OCI-LY3 (cell line): ENCODE data around the gene STAT4.

Experiments used
- H2AFZ ChIP-seq: fragments of 200-600, 300-600 bp; shearing (Covaris generic); 2 replicates; pipeline ENCODE4 v1.6.0; 2014; ENCODE audit warnings: antibody characterized with exemption, low read depth, low read length
- H3K27ac ChIP-seq: fragments of 200-600, 300-600 bp; sonication (generic); 2 replicates; pipeline ENCODE4 v1.5.1; 2014; ENCODE audit warnings: mild to moderate bottlenecking, low read length, moderate library complexity, mixed read lengths
- H3K27me3 ChIP-seq: fragments of 200-600, 300-600 bp; sonication (generic); 2 replicates; pipeline ENCODE4 v1.6.1; 2014; ENCODE audit warnings: low read depth, low read length, mixed read lengths
- H3K36me3 ChIP-seq: fragments of 200-600, 300-600 bp; sonication (generic); replicated peaks from 2 replicates; pipeline ENCODE3; 2014; ENCODE audit warnings: low read depth, low read length, mixed read lengths
- H3K4me1 ChIP-seq: fragments of 300-600, 200-600 bp; sonication (generic); 2 replicates; pipeline ENCODE4 v1.6.1; 2014; ENCODE audit warnings: low read length, mixed read lengths
- H3K4me2 ChIP-seq: fragments of 200-600, 300-600 bp; sonication (generic); 2 replicates; pipeline ENCODE4 v1.6.1; 2014; ENCODE audit warnings: low read length, mixed read lengths
- H3K4me3 ChIP-seq: fragments of 300-600, 200-600 bp; sonication (generic); 2 replicates; pipeline ENCODE4 v1.5.1; 2014; ENCODE audit warnings: antibody characterized with exemption, mild to moderate bottlenecking, low read length, moderate library complexity
- H3K79me2 ChIP-seq: fragments of 300-600, 200-600 bp; shearing (Covaris generic); 2 replicates; pipeline ENCODE4 v1.6.1; 2014; ENCODE audit warnings: mild to moderate bottlenecking, low read length, mixed read lengths
- H3K9ac ChIP-seq: fragments of 300-600, 200-600 bp; shearing (Covaris generic); 2 replicates; pipeline ENCODE4 v1.6.0; 2014; ENCODE audit warnings: mild to moderate bottlenecking, low read length, moderate library complexity
- H3K9me3 ChIP-seq: fragments of 200-600, 300-600 bp; shearing (Covaris generic); 2 replicates; pipeline ENCODE4 v1.6.1; 2014; ENCODE audit warnings: low read length, mixed read lengths; ENCODE audit not compliant: insufficient read depth
- H4K20me1 ChIP-seq: fragments of 200-600, 300-600 bp; sonication (generic); 2 replicates; pipeline ENCODE4 v1.6.1; 2016; ENCODE audit warnings: low read length, mixed read lengths; ENCODE audit not compliant: insufficient read depth
- CTCF ChIP-seq: fragments of 200-600, 300-600 bp; sonication (generic); IDR thresholded peaks from 2 replicates; pipeline ENCODE4 v1.5.1; 2014; ENCODE audit warnings: antibody characterized with exemption, low read length, low read depth
- EZH2phosphoT487 ChIP-seq: fragments of 200-600 bp; shearing (Covaris generic); IDR thresholded peaks from 2 replicates; pipeline ENCODE4 v1.6.1; 2018; ENCODE audit warnings: antibody characterized with exemption, mixed run types, low read depth

STAT4 gene

GRCh38 chr2:191087311-191087710, 63.5 kb downstream of the STAT4 start:
- no peaks in the 10 kb centered on the region for H3K4me1 ChIP-seq
- H3K27ac ChIP-seq = no peak overlapping the region
- no peaks in the 10 kb centered on the region for H3K36me3 ChIP-seq
- H3K27me3 ChIP-seq = no peaks in the 10 kb centered on the region
- H3K4me3 ChIP-seq = no peak overlapping the region
- H3K9ac ChIP-seq = no peak overlapping the region
- H3K4me2 ChIP-seq = no peak overlapping the region
- H3K79me2 ChIP-seq = no peaks in the 10 kb centered on the region
- TF ChIP-seq EZH2phosphoT487 (no peak), CTCF (no peak)
- no peak overlapping the region for H2AFZ ChIP-seq
- H3K9me3 ChIP-seq = no peaks in the 10 kb centered on the region
- no peaks in the 10 kb centered on the region for H4K20me1 ChIP-seq

GRCh38 chr2:191086706-191087105, 64.1 kb downstream of the STAT4 start:
- Histone ChIP-seq H2AFZ (no peak overlapping the region), H4K20me1 (no peaks in the 10 kb centered on the region), H3K4me2 (no peak overlapping the region), H3K36me3 (no peaks in the 10 kb centered on the region), H3K9ac (no peak overlapping the region), H3K4me1 (no peaks in the 10 kb centered on the region), H3K4me3 (no peak overlapping the region), H3K9me3 (no peaks in the 10 kb centered on the region), H3K27ac (no peak overlapping the region), H3K27me3 (no peaks in the 10 kb centered on the region), H3K79me2 (no peaks in the 10 kb centered on the region)
- TF ChIP-seq EZH2phosphoT487 = no peak
- no peak for TF ChIP-seq CTCF

GRCh38 chr2:191083540-191083939, 67.3 kb downstream of the STAT4 start:
- H3K27me3 ChIP-seq = no peaks in the 10 kb centered on the region
- no peaks in the 10 kb centered on the region for H3K4me1 ChIP-seq
- no peak overlapping the region for H2AFZ ChIP-seq
- H3K79me2 ChIP-seq = no peaks in the 10 kb centered on the region
- no peak overlapping the region for H3K9ac ChIP-seq
- no peak overlapping the region for H3K4me3 ChIP-seq
- H3K27ac ChIP-seq = no peak overlapping the region
- H3K9me3 ChIP-seq = no peaks in the 10 kb centered on the region
- no peak for TF ChIP-seq EZH2phosphoT487
- no peak for TF ChIP-seq CTCF
- H3K36me3 ChIP-seq = no peaks in the 10 kb centered on the region
- H3K4me2 ChIP-seq = no peak overlapping the region
- no peaks in the 10 kb centered on the region for H4K20me1 ChIP-seq

- no peaks in the 10 kb centered on the region for H3K4me1 ChIP-seq
- H3K79me2 ChIP-seq = no peaks in the 10 kb centered on the region
- H3K27ac ChIP-seq = no peak overlapping the region
- TF ChIP-seq EZH2phosphoT487 (no peak), CTCF (no peak)
- no peak overlapping the region for H3K4me3 ChIP-seq
- no peaks in the 10 kb centered on the region for H3K9me3 ChIP-seq
- H3K27me3 ChIP-seq = no peaks in the 10 kb centered on the region
- no peak overlapping the region for H3K4me2 ChIP-seq
- no peaks in the 10 kb centered on the region for H3K36me3 ChIP-seq
- no peak overlapping the region for H2AFZ ChIP-seq
- H4K20me1 ChIP-seq = no peaks in the 10 kb centered on the region
- H3K9ac ChIP-seq = no peak overlapping the region
Observed at GRCh38 chr2:191082321-191082720, 68.5 kb downstream of the STAT4 start.
